ENCODE results near the gene ATP4A.

The ATP4A gene

DNA sequence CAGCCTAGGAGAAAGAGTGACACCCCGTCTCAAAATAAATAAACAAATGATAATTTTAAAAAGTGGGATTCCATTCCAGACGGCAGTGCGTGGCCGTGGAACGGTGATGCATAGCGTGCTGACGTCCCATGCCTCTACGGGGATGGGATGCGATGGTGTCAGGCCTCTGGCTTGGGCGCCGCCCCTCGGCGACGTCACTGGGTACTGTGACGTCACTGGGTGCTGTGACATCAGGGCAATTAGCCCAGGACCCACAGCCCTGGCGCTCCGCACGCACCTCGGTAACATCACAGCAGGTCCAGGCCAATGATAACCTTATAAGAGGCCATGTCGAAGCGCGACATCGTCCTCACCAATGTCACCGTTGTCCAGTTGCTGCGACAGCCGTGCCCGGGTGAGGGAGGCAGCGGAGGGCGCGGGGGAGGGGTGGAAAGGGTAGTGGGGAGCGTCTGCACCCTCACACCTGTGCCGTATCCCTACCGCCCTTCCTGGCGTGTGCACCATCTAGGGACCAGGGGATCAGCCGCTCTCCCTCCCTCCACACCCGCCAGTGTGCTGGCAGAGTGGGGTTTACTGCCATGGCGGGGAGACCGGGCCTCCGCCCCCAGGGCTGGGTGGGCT, 30.1 kb downstream of the ATP4A start, which contains the start of gene GAPDHS:
GAPDHS (plus strand) TSS at position 256 of the 621 bp plus-strand sequence; CDS start at position 328, 72 bp downstream.
- DNase-seq (ENCODE audit: insufficient read length, low spot score), result no peak
- peak; percentile 76 for FAIRE-seq
- TF ChIP-seq POLR2AphosphoS5 (IDR thresholded peaks at IDR 0.05; ENCODE audit: low read depth, low read length) (no peak), POU2F2 (IDR thresholded peaks at IDR 0.05; ENCODE audit: low read depth, low read length) (no peak), SPI1 (IDR thresholded peaks at IDR 0.05; ENCODE audit: low read depth, low read length) (no peak), POLR2A (IDR thresholded peaks at IDR 0.05; ENCODE audit: low read depth, low read length) (no peak)

DNA sequence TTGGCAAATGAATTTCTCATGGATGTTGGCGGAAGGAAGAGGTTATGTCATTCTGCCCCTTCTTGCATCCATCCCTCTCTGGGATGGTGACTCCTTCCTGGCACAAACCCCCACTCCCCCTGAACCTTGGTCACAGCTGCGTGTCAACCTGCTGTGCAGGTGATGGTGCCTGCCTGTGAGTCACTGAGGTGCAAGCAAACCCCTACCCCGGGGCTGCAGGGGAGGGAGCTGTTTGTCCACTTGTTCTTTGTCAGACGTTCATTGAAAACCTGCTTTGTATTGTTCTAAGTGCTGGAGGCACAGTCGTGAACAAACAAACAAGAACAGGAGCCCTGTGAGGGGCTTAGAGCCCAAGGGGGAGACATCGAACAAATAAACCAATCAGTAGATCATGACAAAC, 32.2 kb downstream of the ATP4A start:
- no peak for FAIRE-seq
- no peak for TF ChIP-seq POLR2AphosphoS5 (IDR thresholded peaks at IDR 0.05; ENCODE audit: low read depth, low read length)
- no peak for TF ChIP-seq PAX5 (IDR thresholded peaks at IDR 0.05; ENCODE audit: insufficient read depth, low read length, severe bottlenecking)
- no peak for TF ChIP-seq POU2F2 (IDR thresholded peaks at IDR 0.05; ENCODE audit: low read depth, low read length)
- TF ChIP-seq POLR2A (IDR thresholded peaks at IDR 0.05; ENCODE audit: low read depth, low read length), result no peak
- TF ChIP-seq TAF1 (IDR thresholded peaks at IDR 0.05; ENCODE audit: low read depth, low read length), result no peak
- DNase-seq (ENCODE audit: insufficient read length, low spot score), result no peak

DNA sequence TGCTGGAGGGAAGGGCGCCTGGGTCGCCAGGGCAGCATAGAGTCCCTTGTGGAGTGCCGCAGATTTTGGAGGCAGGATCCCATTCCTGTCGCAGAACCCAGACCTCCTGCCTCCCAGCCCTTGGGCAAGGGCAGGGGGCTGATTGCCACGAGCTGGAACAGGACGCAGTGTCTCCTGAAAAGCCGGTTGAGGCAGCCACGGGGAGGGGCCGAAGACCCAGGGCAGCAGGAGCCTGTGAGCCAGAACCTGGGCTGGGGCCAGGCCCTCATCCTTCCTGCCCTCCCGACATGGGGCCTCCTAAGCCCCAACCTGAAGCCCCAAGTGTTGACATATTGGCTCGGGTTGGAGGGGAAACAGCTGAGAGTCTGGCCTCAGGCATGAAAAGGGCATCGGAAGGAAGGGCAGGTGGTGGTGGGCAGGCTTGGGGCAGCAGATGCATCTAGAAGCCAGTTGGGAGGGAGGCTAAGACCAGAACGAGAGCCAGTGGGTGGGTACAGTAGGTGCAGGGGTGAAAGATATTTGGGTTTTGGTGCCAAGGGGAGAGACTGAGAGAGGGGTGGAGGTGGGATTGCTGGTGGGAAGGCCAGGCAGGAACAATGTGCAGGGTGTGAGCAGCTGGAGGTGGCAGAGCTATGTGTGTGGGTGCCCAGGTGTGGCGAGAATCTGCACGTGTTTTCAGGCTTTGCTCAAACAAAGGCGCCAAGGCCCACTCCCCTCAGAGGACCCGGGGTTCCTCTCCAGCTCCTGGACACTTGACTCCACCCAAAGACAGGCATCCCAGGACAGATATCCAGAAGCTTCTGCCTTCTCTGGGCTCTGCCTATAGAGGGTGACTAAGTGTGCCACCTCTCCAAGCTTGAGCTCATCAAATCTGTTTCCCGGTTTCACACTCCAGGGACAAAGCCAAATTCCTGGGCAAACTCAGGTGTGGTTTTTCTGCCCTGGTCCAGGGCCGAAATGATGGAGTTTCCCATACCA, 33.9 kb downstream of the ATP4A start:
- FAIRE-seq, result no peak
- no peak for DNase-seq (ENCODE audit: insufficient read length, low spot score)
- TF ChIP-seq POLR2A (IDR thresholded peaks at IDR 0.05; ENCODE audit: low read depth, low read length) (no peak), POLR2AphosphoS5 (IDR thresholded peaks at IDR 0.05; ENCODE audit: low read depth, low read length) (no peak), TAF1 (IDR thresholded peaks at IDR 0.05; ENCODE audit: low read depth, low read length) (no peak), POU2F2 (IDR thresholded peaks at IDR 0.05; ENCODE audit: low read depth, low read length) (no peak), SPI1 (IDR thresholded peaks at IDR 0.05; ENCODE audit: low read depth, low read length) (no peak), PAX5 (IDR thresholded peaks at IDR 0.05; ENCODE audit: insufficient read depth, low read length, severe bottlenecking) (no peak)

DNA sequence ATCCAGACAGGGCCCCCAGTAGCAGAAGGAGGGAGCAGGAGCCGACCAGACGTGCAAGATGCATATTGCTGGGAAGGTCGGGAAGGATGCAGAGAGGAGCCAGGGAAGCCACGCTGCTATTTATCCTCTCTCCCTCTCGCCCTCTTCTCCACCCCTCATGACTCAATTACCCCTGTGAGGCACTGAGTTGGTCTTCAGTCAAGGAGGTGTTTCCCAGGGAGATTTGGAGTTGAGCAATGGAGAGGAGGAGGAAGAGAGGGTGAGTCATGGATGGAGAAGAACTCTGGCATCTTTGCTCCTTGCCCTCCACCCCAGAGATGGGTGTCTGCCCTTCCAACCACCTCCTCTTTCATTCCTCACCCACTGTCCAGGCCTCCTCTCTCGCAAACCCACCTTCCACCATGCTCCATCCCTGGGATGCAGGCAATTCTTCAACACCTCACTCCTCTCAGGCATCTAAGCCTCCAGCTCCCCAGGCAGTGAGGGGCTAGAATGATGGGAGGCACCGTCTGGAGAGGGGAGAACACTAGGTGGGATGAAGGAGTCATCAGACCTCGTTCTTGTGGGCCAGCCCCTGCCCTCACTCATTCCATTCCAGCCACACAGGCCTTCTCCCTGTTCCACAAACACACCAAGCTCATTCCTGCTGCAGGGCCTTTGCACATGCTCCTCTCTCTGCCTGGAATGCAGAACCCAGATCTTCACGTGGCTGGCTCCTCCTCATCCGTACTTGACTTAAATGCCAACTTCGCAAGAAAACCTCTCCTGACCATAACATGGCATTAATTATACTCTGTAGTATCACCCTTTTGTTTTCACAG, 35.0 kb downstream of the ATP4A start, which contains the start of gene SBSN:
SBSN (minus strand) TSS at position 94 of the 821 bp plus-strand sequence; CDS start at position 64, 30 bp downstream.
- DNase-seq (ENCODE audit: insufficient read length, low spot score) (no peak), FAIRE-seq (no peak)
- no peak for TF ChIP-seq POLR2AphosphoS5 (IDR thresholded peaks at IDR 0.05; ENCODE audit: low read depth, low read length)
- TF ChIP-seq TAF1 (IDR thresholded peaks at IDR 0.05; ENCODE audit: low read depth, low read length), result no peak
- TF ChIP-seq POLR2A (IDR thresholded peaks at IDR 0.05; ENCODE audit: low read depth, low read length), result no peak
- TF ChIP-seq PAX5 (IDR thresholded peaks at IDR 0.05; ENCODE audit: insufficient read depth, low read length, severe bottlenecking), result no peak
- no peak for TF ChIP-seq POU2F2 (IDR thresholded peaks at IDR 0.05; ENCODE audit: low read depth, low read length)
- TF ChIP-seq SPI1 (IDR thresholded peaks at IDR 0.05; ENCODE audit: low read depth, low read length), result no peak

DNA sequence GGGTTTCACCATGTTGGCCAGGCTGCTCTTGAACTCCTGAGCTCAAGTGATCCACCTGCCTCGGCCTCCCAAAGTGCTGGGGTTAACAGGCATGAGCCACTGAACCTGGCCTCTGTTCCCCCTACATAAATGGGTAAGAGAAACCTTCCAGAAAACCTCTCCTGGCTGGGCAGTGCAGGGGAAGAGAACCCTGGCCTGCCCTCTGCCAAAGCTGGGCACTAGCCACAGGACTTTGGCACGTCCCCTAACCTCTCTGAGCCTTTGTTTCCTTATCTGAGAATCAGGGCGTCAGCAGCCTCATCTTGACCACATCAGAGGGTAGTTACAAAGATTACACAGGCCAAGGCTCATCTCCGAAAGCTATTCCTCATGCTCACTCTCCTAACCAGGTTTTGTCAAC, 37.6 kb downstream of the ATP4A start:
- DNase-seq (ENCODE audit: insufficient read length, low spot score) (no peak), FAIRE-seq (no peak)
- no peak for TF ChIP-seq SPI1 (IDR thresholded peaks at IDR 0.05; ENCODE audit: low read depth, low read length)
- TF ChIP-seq POLR2AphosphoS5 (IDR thresholded peaks at IDR 0.05; ENCODE audit: low read depth, low read length), result no peak
- TF ChIP-seq POLR2A (IDR thresholded peaks at IDR 0.05; ENCODE audit: low read depth, low read length), result no peak
- no peak for TF ChIP-seq POU2F2 (IDR thresholded peaks at IDR 0.05; ENCODE audit: low read depth, low read length)

DNA sequence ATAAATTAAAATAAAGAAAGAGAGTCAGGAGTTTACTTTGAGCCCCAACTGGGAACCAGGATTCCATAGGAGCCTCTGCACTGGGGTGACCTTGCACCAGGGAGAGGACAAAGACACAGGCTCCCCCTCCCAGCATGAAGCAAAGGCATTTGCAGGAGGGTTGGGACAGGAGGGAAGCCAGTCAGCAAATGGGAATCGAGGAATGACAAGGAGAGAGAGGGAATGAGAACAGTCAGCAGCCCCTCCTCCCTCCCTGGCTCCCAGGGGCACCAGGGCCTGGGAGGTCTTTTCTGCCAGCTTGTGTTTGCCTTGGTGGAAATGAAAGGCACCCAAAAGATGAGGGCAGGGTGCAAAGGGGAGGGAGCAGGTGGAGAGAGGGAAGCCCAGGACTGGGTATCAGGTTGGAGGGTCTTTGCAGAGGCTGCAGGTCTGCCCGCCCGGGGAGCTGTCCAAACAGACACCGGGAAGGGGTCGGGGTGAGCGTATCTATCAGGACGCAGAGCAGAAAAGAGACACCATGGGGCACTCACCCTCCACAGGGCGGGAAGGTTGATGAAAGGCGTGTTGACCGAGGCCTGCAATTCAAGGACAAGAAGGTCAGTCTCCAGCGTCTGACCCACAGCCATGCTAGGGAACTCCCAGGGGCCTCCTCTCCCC, 39.1 kb downstream of the ATP4A start:
- DNase-seq (ENCODE audit: insufficient read length, low spot score) (no peak), FAIRE-seq (no peak)
- TF ChIP-seq POLR2AphosphoS5 (IDR thresholded peaks at IDR 0.05; ENCODE audit: low read depth, low read length), result no peak
- TF ChIP-seq TAF1 (IDR thresholded peaks at IDR 0.05; ENCODE audit: low read depth, low read length), result no peak
- TF ChIP-seq POLR2A (IDR thresholded peaks at IDR 0.05; ENCODE audit: low read depth, low read length), result no peak
- TF ChIP-seq SPI1 (IDR thresholded peaks at IDR 0.05; ENCODE audit: low read depth, low read length), result no peak
- TF ChIP-seq PAX5 (IDR thresholded peaks at IDR 0.05; ENCODE audit: insufficient read depth, low read length, severe bottlenecking), result no peak
- TF ChIP-seq POU2F2 (IDR thresholded peaks at IDR 0.05; ENCODE audit: low read depth, low read length), result no peak

DNA sequence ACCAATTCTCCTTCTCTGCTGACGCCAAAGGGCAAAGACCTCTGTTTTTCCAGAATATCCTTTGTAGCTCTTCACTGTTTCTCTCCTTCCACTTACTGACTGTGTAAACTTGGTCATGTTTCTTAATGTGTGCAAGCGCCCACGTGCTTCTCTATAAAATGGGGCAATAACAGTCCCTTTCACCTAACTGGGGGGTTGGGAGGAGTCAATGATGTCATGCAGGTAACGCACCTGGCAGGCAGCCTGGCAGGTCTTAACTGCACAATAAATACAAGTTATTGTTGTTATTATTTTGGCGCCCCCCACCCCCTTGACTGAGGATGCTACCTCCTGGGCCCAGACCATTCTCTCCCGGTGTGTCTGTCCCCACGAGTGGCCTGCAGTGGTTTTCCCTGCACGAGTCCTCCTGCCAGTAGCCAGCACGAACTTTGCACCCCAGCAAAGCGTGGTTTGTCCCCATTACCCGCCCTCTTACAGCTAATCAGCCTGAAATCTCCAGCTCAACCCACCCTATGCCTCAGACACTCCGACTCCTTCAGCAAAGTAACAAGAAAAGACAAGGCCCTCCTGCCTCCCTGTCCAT, 40.6 kb downstream of the ATP4A start:
- no peak for FAIRE-seq
- TF ChIP-seq TAF1 (IDR thresholded peaks at IDR 0.05; ENCODE audit: low read depth, low read length) (no peak), POLR2AphosphoS5 (IDR thresholded peaks at IDR 0.05; ENCODE audit: low read depth, low read length) (no peak), POU2F2 (IDR thresholded peaks at IDR 0.05; ENCODE audit: low read depth, low read length) (no peak), PAX5 (IDR thresholded peaks at IDR 0.05; ENCODE audit: insufficient read depth, low read length, severe bottlenecking) (no peak), SPI1 (IDR thresholded peaks at IDR 0.05; ENCODE audit: low read depth, low read length) (no peak), POLR2A (IDR thresholded peaks at IDR 0.05; ENCODE audit: low read depth, low read length) (no peak)
- no peak for DNase-seq (ENCODE audit: insufficient read length, low spot score)

DNA sequence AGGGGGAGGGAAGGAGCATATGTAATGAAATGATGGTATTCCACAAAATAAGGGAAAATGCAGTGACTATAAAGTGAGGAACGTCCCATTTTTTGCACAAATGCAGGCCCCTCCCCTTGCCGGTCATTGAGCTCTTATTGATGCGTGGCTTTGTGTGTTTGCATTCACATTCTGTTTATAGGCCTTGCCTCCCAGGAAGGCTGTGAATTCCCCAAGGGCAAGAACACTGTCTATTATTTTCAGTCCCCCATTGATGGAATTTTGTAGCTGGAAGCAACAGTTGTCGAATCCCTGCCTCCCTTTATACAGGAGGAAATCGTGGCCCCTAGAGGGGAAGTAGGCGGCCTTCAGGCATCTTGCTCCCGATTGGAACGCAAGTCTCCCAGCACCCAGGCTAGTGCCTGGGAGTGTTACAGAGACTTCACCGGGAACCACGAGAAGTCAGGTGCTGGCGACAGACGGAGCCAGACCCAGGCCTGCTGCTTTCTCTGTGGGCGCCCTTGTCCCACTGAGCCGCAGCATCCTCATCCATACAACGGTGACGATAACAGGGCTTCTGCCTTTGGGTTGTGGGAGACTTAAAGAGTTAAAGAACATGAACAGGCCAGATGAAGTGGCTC, 42.2 kb downstream of the ATP4A start:
- no peak for TF ChIP-seq TAF1 (IDR thresholded peaks at IDR 0.05; ENCODE audit: low read depth, low read length)
- TF ChIP-seq POU2F2 (IDR thresholded peaks at IDR 0.05; ENCODE audit: low read depth, low read length), result no peak
- no peak for TF ChIP-seq POLR2AphosphoS5 (IDR thresholded peaks at IDR 0.05; ENCODE audit: low read depth, low read length)
- TF ChIP-seq SPI1 (IDR thresholded peaks at IDR 0.05; ENCODE audit: low read depth, low read length), result no peak
- no peak for TF ChIP-seq PAX5 (IDR thresholded peaks at IDR 0.05; ENCODE audit: insufficient read depth, low read length, severe bottlenecking)
- TF ChIP-seq POLR2A (IDR thresholded peaks at IDR 0.05; ENCODE audit: low read depth, low read length), result no peak
- no peak for DNase-seq (ENCODE audit: insufficient read length, low spot score)
- no peak for FAIRE-seq
